Skeletal muscle satellite cell (primary cell): Measurements from ENCODE around the gene MOSPD2.
A peak's percentile ranks its signal among the peaks of the same experiment; 100 is the strongest.

Experiments used
- H3K27me3 ChIP-seq: 2 replicates; pipeline ENCODE4 v1.7.0; 2013; ENCODE audit warnings: low read length; ENCODE audit not compliant: control insufficient read depth, insufficient read depth
- H3K36me3 ChIP-seq: 2 replicates; pipeline ENCODE4 v1.7.0; 2013; ENCODE audit warnings: mild to moderate bottlenecking, control low read depth, low read length; ENCODE audit not compliant: insufficient read depth
- H3K4me1 ChIP-seq: 2 replicates; pipeline ENCODE4 v1.7.0; 2013; ENCODE audit warnings: low read length; ENCODE audit not compliant: control insufficient read depth, insufficient read depth
- H3K4me2 ChIP-seq: 2 replicates; pipeline ENCODE4 v1.7.0; 2013; ENCODE audit warnings: mild to moderate bottlenecking, low read length
- H3K4me3 ChIP-seq: 2 replicates; pipeline ENCODE4 v1.7.0; 2013; ENCODE audit warnings: low read length
- H3K9ac ChIP-seq: 2 replicates; pipeline ENCODE4 v1.7.0; 2013; ENCODE audit warnings: mild to moderate bottlenecking, low read depth, low read length, moderate library complexity
- H3K9me3 ChIP-seq: replicated peaks from 2 replicates; pipeline ENCODE4 v1.7.0; 2013; ENCODE audit warnings: mild to moderate bottlenecking, control low read depth, low read length

MOSPD2 gene

DNA sequence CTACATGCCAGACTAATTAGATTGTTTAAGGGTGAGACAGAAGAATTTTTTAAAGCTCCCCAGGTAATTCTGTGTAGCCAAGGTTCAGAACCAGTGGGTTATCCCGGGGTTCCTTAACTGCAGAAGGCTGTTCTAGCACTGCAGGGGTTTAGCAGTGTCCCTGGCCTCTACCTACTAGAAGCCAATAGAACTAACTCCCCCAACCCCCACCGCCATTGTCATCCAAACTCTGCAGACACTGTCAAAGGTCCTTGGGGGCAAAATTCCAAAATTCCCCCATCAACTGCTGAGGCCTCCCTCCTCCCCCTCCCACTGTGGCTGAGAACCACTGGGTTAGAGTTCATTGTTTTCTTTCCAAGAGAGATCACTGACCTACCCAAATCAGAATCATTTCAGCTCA is 66.4 kb downstream of the MOSPD2 start:
- no peaks in the 10 kb centered on the region for H3K27me3 ChIP-seq
- no peak overlapping the region for H3K4me3 ChIP-seq
- no peak overlapping the region for H3K9ac ChIP-seq
- no peak overlapping the region for H3K4me2 ChIP-seq
- no peaks in the 10 kb centered on the region for H3K9me3 ChIP-seq
- no peaks in the 10 kb centered on the region for H3K36me3 ChIP-seq
- H3K4me1 ChIP-seq = no peaks in the 10 kb centered on the region

DNA sequence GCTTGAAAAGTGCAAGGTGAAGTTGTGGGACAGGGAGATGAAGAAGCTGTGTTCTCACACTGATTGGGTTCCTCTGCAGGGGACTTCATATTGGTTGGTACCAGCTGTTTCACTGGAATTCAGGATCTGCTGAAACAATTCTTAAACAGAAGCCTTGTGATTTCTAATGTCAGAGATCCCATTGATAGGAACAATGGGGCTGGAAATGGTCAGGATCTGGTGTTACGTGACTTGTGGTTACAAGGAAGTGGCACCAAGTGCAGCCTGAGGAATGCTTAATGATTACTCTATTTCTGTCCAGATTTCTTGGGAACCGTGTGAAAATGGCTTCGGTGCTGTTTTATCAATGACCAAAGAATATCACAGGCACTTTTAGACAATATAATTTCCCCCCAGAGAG is 68.1 kb downstream of the MOSPD2 start:
- Histone ChIP-seq H3K4me1 (no peaks in the 10 kb centered on the region), H3K4me3 (no peak overlapping the region)

DNA sequence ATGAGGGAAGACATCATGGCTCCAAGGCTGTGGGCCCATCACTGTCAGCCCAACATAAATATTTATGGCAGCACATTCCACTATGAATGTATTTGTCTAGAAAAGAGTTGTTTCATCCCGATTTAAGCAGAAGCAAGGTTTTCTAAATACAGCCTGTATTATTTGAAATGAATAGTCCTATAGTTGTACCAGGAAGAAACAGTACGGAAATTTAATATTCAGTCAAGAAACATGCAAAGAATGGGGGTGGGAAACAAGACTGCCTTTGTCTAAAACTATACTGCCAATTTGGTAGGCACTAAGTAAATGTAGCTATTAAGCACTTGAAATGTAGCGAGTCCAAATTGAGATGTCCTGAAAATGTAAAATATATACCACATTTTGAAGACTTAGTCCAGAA is 69.1 kb downstream of the MOSPD2 start:
- H3K4me1 ChIP-seq = no peaks in the 10 kb centered on the region

More for the DNA sequence above, 68.1 kb downstream of the MOSPD2 start:
- Histone ChIP-seq H3K9me3 (no peaks in the 10 kb centered on the region), H3K36me3 (no peaks in the 10 kb centered on the region), H3K9ac (no peak overlapping the region), H3K4me2 (no peak overlapping the region), H3K27me3 (no peaks in the 10 kb centered on the region)

DNA sequence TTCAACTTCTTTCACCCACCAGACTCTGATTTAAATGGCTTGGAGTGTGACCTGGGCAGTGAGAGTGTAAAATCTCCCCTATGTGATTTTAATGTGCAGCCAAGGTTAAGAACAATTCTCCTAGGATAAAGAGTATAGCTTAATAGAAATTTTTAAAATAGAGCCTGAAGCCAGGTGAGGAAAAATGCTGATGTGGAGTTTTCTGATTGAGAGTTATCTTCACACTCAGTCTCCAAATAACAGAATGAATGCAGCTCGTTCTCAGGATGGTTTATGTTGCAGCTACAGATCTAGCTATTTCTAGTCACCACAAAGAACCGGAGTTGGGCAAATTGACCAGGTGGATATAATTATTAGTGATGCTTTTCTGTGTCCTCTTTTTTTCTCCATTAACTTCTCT is 70.7 kb downstream of the MOSPD2 start:
- Histone ChIP-seq H3K4me3 (no peak overlapping the region), H3K27me3 (no peaks in the 10 kb centered on the region), H3K9me3 (no peaks in the 10 kb centered on the region), H3K9ac (no peak overlapping the region), H3K4me2 (no peak overlapping the region), H3K4me1 (no peaks in the 10 kb centered on the region), H3K36me3 (no peaks in the 10 kb centered on the region)

More for the DNA sequence above, 69.1 kb downstream of the MOSPD2 start:
- H3K9ac ChIP-seq = no peak overlapping the region
- no peak overlapping the region for H3K4me3 ChIP-seq
- no peaks in the 10 kb centered on the region for H3K27me3 ChIP-seq
- H3K4me2 ChIP-seq = no peak overlapping the region
- no peaks in the 10 kb centered on the region for H3K36me3 ChIP-seq
- no peaks in the 10 kb centered on the region for H3K9me3 ChIP-seq

DNA sequence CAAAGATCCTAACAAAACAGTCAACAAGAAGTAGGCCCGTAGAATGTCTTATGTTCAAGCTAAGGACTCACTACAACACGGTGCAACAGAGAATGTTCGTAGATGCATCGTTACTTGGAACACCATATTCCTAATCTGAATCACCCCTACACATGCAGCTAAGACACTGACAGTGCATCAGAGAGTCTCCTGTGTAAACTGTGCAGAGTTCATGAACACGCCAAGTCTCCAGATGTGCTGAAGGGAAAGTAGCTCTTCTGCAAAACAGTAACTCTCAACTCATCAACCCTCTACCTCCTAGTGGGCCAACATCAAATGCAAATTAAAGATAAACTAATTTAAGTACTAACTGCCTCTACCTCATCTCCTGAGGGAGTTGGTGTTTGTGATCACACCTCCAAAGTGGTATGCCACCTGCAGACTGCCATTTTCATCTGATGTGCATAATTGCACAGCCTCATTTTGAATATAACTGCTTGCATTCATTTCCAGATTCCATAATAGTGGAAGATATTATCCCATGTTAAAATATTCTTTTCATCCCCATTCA is 73.5 kb downstream of the MOSPD2 start:
- H3K36me3 ChIP-seq = no peaks in the 10 kb centered on the region
- no peak overlapping the region for H3K9ac ChIP-seq
- no peaks in the 10 kb centered on the region for H3K9me3 ChIP-seq
- no peaks in the 10 kb centered on the region for H3K4me1 ChIP-seq
- no peaks in the 10 kb centered on the region for H3K27me3 ChIP-seq
- H3K4me2 ChIP-seq = no peak overlapping the region
- no peak overlapping the region for H3K4me3 ChIP-seq

DNA sequence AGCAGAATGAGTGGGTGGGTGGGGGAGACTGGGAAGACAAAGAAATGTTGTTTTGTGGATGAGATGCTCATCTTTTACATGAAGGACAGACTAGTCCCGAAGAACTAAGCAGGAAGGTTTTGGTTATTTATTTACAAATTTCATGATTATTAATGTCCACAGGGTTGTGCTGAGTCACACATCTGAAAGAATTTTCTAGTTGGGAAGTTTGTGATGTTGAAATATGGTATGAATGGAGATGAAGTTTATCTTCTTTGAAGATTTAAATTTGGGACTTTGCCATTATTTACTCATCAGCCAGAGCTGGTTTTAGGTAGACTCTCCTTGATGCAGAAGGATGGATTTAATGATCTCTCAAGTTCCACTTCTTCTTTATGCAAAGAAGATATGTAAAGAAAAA is 75.5 kb downstream of the MOSPD2 start:
- H3K4me3 ChIP-seq = no peak overlapping the region
- H3K4me1 ChIP-seq = no peaks in the 10 kb centered on the region
- H3K9me3 ChIP-seq = no peaks in the 10 kb centered on the region
- no peaks in the 10 kb centered on the region for H3K36me3 ChIP-seq
- no peak overlapping the region for H3K9ac ChIP-seq
- no peaks in the 10 kb centered on the region for H3K27me3 ChIP-seq
- no peak overlapping the region for H3K4me2 ChIP-seq

DNA sequence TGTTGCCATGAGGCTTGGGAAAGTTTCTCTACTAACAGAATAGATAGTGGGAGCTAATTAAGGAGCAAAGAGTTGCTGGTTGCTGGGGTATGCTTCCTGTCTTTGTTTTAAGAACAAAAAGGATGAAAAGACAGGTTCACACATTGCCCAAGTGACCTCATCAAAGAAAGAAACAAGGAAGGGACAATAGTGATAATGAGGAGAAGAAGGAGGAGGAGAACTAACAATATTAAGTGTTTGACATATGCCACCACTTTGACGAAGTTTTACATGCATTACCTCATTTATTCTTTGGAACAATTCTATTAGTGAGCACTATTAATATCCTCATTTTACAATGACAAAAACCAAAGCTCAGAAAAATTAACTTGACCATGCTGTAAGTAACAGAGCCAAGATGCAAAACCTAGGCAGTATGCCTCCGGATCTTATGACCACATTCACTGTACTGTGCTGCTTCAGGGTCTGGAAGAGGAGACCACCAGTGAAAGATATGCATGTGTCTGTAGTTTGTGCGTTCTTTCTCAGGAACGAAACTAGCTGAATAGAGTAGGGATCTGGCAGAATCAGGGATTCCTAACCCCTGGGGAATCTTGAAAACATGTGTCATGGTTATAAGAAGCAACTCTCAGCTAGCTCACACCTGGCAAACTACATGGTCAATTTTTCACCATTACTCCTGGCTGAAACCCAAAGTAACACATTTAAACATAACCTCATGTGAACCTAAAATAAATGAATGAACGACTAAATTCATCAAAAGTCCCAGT is 83.8 kb downstream of the MOSPD2 start:
- no peaks in the 10 kb centered on the region for H3K36me3 ChIP-seq
- no peak overlapping the region for H3K4me2 ChIP-seq
- H3K4me1 ChIP-seq = no peaks in the 10 kb centered on the region
- no peak overlapping the region for H3K4me3 ChIP-seq
- no peak overlapping the region for H3K9ac ChIP-seq
- H3K9me3 ChIP-seq = no peaks in the 10 kb centered on the region
- no peaks in the 10 kb centered on the region for H3K27me3 ChIP-seq

DNA sequence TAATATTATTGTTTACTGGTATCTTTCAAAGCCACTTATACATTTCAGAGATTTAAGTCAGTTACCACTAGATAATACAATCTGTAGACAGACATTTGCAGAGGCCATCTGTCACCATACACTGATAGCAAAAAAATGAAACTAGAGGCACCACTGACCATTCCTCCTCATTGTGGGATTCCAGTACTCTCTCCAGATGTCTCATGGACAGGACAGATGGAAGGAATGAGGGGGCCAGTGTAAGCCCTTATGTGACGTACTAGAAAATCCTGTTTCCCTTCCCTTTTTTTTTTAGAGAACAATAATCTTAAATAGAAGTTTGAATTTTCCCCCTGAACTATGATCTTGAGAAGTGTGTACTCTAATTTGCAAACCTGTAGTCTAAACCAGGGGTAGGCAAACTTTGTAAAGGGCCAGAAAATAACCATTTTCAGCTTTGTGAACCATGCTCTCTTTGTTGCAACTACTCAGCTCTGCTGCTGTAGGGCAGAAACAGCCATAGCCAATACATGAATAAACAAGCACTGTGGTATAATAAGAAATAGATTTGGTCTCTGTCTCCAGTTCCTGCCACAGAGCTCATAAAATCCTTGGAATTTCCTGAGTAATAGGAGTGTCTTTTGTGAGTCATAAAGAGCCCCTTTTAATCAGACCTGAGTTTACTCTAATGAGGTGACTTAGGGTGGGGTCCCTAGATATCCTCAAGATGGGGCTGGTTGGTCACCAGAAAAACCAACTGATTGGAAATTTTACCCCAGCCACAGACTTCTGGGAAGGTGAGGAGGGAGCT is 90.4 kb downstream of the MOSPD2 start:
- Histone ChIP-seq H3K4me3 (no peak overlapping the region), H3K36me3 (no peaks in the 10 kb centered on the region), H3K4me2 (peak overlapping the region; percentile 29), H3K9me3 (no peaks in the 10 kb centered on the region), H3K27me3 (no peaks in the 10 kb centered on the region), H3K4me1 (peaks cover 13% of the 10 kb centered on the region), H3K9ac (peak overlapping the region; percentile 29)

DNA sequence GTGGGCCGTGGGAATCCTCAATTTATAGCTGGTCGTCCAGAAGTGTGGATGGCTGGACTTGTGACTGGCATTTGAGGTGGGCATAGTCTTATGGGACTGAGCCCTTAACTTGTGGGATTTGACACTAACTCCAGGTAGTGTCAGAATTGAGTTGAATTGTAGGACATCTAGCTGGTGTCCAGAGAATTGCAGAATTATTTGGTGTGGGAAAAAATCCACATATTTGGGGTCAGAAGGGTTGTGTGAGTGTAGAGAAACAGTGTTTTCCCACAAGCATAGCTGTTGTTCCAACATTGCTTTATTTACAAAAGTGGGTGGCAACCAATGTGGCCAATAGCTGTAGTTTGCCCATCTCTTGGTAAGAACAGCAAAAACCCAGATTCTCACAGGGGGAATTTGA is 91.3 kb downstream of the MOSPD2 start:
- no peaks in the 10 kb centered on the region for H3K36me3 ChIP-seq
- H3K27me3 ChIP-seq = no peaks in the 10 kb centered on the region
- no peak overlapping the region for H3K4me2 ChIP-seq
- H3K4me1 ChIP-seq = peaks cover 13% of the 10 kb centered on the region
- H3K9ac ChIP-seq = no peak overlapping the region
- H3K9me3 ChIP-seq = no peaks in the 10 kb centered on the region
- H3K4me3 ChIP-seq = no peak overlapping the region
